Measurements from ENCODE around the gene ZNF385D. TPM values are rescaled to one million over a fixed set of nuclear protein-coding genes. Genes with fewer than 3 reads are reported as not detected.

The ZNF385D gene
- total and polyA plus RNA-seq, 2 donors from 2014 or later = 1.4 to 8.9 TPM

GRCh38 chr3:21434310-21434709 lies 316.7 kb downstream of the ZNF385D start:
- no peak overlapping the region for H3K9ac ChIP-seq (ENCODE audit: low read length in 3 of 3)
- FAIRE-seq (no peak), DNase-seq (no peak)
- H3K27me3 ChIP-seq (ENCODE audit: control insufficient read depth, insufficient read depth, low read length) = no peaks in the 10 kb centered on the region
- no peaks in the 10 kb centered on the region for H3K36me3 ChIP-seq (ENCODE audit: control insufficient read depth in 2 of 3, insufficient read depth in 3 of 3, low read length in 3 of 3)
- no peak for TF ChIP-seq CTCF (IDR thresholded peaks at IDR 0.05; ENCODE audit: borderline replicate concordance, extremely low read depth, insufficient read depth)
- intact Hi-C loops (cut with DNase I) = no loop called here
- no peak overlapping the region for H3K27ac ChIP-seq (ENCODE audit: low read depth in 2 of 2, low read length in 2 of 2)
- H3K4me1 ChIP-seq (ENCODE audit: control insufficient read depth in 2 of 3, insufficient read depth in 2 of 3, low read depth in 1 of 3, low read length in 3 of 3) = no peaks in the 10 kb centered on the region
- no peak overlapping the region for H3K4me3 ChIP-seq (ENCODE audit: low read length in 3 of 3)
- H3K9me3 ChIP-seq (ENCODE audit: control insufficient read depth in 2 of 3, insufficient read depth in 1 of 3, low read length in 3 of 3) = no peaks in the 10 kb centered on the region

- H3K27me3 ChIP-seq (ENCODE audit: control insufficient read depth, insufficient read depth, low read length) = no peaks in the 10 kb centered on the region
- no peaks in the 10 kb centered on the region for H3K9me3 ChIP-seq (ENCODE audit: control insufficient read depth in 2 of 3, insufficient read depth in 1 of 3, low read length in 3 of 3)
- no peak for TF ChIP-seq CTCF (IDR thresholded peaks at IDR 0.05; ENCODE audit: borderline replicate concordance, extremely low read depth, insufficient read depth)
- FAIRE-seq (no peak), DNase-seq (no peak)
- no peaks in the 10 kb centered on the region for H3K36me3 ChIP-seq (ENCODE audit: control insufficient read depth in 2 of 3, insufficient read depth in 3 of 3, low read length in 3 of 3)
- H3K27ac ChIP-seq (ENCODE audit: low read depth in 2 of 2, low read length in 2 of 2) = no peak overlapping the region
- H3K4me1 ChIP-seq (ENCODE audit: control insufficient read depth in 2 of 3, insufficient read depth in 2 of 3, low read depth in 1 of 3, low read length in 3 of 3) = no peaks in the 10 kb centered on the region
- H3K9ac ChIP-seq (ENCODE audit: low read length in 3 of 3) = no peak overlapping the region
- H3K4me3 ChIP-seq (ENCODE audit: low read length in 3 of 3) = no peak overlapping the region
- intact Hi-C loops (cut with DNase I) = no loop called here
Observed at GRCh38 chr3:21433751-21434150, 317.3 kb downstream of the ZNF385D start.

GRCh38 chr3:21426920-21427319 lies 324.1 kb downstream of the ZNF385D start:
- Histone ChIP-seq H3K4me1 (ENCODE audit: control insufficient read depth in 2 of 3, insufficient read depth in 2 of 3, low read depth in 1 of 3, low read length in 3 of 3) (no peaks in the 10 kb centered on the region), H3K9me3 (ENCODE audit: control insufficient read depth in 2 of 3, insufficient read depth in 1 of 3, low read length in 3 of 3) (no peaks in the 10 kb centered on the region), H3K9ac (ENCODE audit: low read length in 3 of 3) (no peak overlapping the region), H3K27me3 (ENCODE audit: control insufficient read depth, insufficient read depth, low read length) (no peaks in the 10 kb centered on the region), H3K36me3 (ENCODE audit: control insufficient read depth in 2 of 3, insufficient read depth in 3 of 3, low read length in 3 of 3) (no peaks in the 10 kb centered on the region), H3K4me3 (ENCODE audit: low read length in 3 of 3) (no peak overlapping the region), H3K27ac (ENCODE audit: low read depth in 2 of 2, low read length in 2 of 2) (no peak overlapping the region)
- FAIRE-seq = no peak
- DNase-seq = no peak
- intact Hi-C loops (cut with DNase I) = no loop called here
- no peak for TF ChIP-seq CTCF (IDR thresholded peaks at IDR 0.05; ENCODE audit: borderline replicate concordance, extremely low read depth, insufficient read depth)

GRCh38 chr3:21425715-21426114 lies 325.3 kb downstream of the ZNF385D start:
- Histone ChIP-seq H3K4me1 (ENCODE audit: control insufficient read depth in 2 of 3, insufficient read depth in 2 of 3, low read depth in 1 of 3, low read length in 3 of 3) (no peaks in the 10 kb centered on the region), H3K27me3 (ENCODE audit: control insufficient read depth, insufficient read depth, low read length) (no peaks in the 10 kb centered on the region), H3K9me3 (ENCODE audit: control insufficient read depth in 2 of 3, insufficient read depth in 1 of 3, low read length in 3 of 3) (no peaks in the 10 kb centered on the region), H3K9ac (ENCODE audit: low read length in 3 of 3) (no peak overlapping the region), H3K27ac (ENCODE audit: low read depth in 2 of 2, low read length in 2 of 2) (no peak overlapping the region), H3K36me3 (ENCODE audit: control insufficient read depth in 2 of 3, insufficient read depth in 3 of 3, low read length in 3 of 3) (no peaks in the 10 kb centered on the region), H3K4me3 (ENCODE audit: low read length in 3 of 3) (no peak overlapping the region)
- DNase-seq (no peak), FAIRE-seq (no peak)
- intact Hi-C loops (cut with DNase I) = no loop called here
- TF ChIP-seq CTCF (IDR thresholded peaks at IDR 0.05; ENCODE audit: borderline replicate concordance, extremely low read depth, insufficient read depth) = no peak
